Raji (cell line): ENCODE results near the gene TPPP2.

Experiments used
- POLR2A ChIP-seq: IDR thresholded peaks from 2 replicates; pipeline ENCODE4 v1.6.1; 2011; ENCODE audit warnings: low read depth, low read length, control low read depth; ENCODE audit not compliant: insufficient read depth

Gene TPPP2

DNA sequence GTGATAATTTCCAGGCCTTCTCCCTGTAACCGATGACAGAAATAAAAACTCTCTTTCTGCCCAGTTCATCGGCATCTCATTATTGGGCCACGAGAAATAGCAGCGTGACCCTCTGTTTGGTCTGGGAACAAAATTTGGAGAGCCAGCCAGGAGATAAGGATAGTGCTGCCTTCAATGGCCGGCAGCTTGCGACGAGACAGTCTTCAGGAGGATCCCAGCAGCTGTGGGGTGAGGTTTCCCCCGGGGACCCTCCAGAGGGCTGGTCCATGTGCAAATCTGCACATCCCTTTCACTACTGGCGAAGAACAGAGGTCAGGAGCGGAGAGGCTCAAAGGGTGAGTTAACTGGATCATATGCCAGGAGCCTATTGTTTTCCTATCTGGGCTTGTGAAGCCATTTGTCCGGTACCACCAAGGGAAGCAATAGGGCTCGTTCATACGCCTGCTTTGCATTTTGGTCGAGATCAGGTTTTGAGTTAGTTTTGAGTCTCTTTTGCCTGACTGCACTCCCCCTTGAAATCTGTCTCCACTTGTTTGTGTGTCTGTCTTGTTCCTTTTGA, 26.1 kb upstream of the TPPP2 start:
- TF ChIP-seq POLR2A, result no peak

DNA sequence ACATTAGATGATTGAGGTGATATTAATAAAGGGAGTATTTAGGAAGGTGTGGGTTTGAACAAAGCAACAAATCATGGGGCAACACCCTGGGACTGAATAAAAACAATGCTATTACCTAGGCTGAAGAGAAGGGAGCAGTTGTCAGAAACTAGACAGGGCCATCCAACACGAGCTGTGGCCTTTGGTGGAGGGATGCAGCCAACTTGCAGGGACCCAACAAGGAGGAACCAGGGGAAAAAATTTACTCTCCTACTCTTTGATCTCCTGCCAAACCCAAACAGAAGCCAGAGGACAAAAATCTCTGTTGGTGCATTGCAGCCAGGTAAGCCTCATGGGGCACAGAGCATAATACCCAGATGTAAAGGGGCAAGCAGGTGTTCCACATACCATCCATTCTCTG, 18.9 kb upstream of the TPPP2 start:
- no peak for TF ChIP-seq POLR2A

DNA sequence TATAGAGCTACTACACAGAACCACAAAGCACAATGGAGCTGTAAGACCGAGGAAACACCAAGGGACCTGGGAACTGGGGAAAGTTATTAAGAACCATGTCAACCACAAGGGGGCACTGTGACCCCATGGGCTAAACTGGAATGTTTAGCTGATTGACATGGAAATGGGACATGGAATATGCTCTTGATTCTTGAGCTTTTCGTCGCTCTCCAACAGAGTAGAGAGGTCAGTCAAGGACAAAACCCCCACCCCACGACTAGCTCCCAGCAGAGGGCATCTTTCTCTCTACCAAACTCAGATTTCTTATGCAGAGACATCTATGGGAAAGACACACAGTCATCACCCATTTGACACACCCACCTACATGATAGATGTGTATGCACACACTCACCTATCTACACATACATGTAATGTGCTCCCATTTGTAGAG, 15.2 kb upstream of the TPPP2 start:
- no peak for TF ChIP-seq POLR2A

DNA sequence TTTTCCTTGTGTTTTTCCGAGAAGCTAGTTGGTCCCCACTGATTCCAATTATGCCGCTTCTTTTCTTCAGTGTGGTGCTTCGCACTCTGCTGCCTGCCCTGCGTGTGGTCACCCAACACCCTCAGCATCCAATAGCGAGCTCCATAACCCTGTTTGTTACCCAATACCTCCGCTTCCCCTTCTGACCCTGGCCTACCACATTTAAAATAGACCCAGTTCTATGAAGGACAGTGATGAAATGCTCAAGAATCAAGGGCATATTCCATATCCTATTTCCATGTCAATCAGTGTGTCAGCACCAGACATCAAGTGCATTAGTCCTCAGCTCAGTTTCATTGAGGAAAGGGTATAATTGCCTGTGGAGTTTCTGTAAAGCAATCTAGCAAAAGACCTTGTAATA, 14.7 kb upstream of the TPPP2 start:
- no peak for TF ChIP-seq POLR2A

DNA sequence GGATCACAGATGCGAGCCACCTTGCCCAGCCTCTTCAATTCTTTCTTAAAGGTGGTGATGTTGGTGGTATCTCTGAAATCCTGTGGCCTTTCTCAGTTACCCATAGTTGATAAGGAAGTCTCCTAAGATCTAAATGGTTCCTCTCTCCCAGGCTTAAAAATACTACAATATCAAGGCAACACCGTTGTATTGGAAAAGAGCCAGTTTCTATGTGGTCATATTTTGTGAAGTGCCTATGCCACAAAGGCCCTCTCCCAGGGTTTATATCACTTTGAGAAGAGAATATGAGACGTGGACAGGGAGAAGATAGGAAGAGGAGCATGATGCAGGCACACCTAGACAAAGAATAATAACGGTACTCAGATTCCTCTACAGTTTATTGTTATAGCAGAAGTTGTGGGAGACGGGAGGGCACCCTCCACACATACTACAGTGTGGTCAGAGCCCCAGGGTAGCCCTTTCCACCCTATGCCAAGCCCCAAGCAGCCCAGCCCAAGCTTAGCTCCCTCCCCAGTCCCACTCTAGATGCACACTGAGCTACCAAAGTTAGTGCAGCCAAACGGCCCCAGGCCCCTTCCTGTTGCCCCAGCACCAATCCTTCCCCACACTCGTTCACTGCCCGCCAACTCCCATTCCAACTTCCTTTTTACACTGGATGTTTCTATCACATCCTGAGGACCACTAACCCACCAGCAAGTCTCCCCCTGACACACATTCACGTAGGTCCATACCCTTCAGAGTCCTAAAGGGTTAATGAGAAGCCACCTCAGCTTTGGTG, 13.4 kb upstream of the TPPP2 start:
- no peak for TF ChIP-seq POLR2A

DNA sequence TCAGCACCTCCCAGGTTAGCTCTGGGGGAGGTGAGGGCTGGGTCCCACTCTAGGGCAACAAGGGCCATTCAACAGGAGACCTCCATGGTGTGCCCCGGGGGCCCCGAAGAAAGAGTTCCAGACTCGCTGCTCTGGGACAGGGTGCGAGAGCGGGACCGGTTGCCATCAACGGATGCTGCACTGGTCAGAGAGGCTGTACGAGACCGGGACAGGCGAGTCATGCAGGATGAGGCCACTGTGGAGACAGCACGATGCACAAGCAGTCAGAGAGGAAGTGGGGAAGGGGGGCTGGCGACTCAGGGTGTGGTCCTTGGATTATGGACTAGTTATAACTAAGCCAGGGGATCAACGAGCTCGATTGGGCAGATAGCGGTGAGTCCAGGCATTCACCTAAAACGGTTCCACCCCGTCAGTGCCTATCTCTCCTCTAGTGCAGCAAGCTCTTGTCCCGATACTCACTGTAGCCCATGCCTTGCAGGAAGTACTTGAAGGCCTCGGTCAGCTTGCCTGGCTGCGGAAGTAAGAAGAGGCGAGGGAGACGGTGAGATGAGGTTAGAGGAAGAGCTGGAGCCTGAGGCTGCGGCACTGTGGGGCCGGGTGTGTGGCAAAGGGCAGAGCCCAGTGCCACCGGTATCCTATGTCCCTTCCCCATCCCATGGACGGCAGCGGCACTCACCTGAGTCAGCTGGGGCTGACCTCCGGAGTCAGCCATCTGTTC, 12.3 kb upstream of the TPPP2 start:
- no peak for TF ChIP-seq POLR2A

DNA sequence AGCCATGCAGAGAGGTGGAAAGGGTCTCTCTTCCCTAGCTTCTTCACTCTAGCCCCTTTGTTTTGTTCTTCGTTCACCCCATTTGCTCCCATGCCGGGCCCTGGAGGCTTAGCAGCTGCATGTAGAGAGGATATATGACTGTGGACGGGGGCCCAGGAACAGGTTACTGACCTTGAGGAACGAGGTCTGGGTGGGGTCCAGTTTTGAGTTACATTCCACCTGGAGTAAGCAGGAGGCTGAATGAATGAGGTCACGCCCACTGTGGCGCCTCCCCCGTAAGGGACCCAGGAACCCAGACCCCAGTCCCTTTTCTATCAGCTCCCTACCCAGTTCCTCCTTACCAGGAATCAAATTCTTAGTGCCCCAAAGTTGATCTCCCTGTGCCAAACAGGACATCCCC, 11.7 kb upstream of the TPPP2 start:
- TF ChIP-seq POLR2A, result no peak

DNA sequence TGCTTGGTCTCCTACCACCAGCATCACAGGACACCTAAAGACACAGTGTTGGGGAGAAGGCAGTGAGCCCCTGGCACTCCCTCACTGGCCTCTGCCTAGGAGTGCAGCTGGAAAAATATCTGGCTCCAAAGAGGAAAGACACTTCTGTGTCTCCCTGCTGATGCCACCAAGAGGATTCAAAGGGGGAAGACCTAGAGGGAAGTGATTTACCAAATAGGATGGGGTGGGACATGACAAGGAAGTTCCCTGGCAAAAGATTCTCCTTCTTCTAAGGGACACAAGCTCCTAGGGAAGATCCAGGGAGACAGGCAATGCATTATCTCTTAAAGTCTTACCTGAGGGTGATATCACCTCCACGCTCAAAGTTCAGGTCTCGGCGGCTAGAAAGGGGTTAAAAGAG, 11.2 kb upstream of the TPPP2 start:
- TF ChIP-seq POLR2A, result no peak

DNA sequence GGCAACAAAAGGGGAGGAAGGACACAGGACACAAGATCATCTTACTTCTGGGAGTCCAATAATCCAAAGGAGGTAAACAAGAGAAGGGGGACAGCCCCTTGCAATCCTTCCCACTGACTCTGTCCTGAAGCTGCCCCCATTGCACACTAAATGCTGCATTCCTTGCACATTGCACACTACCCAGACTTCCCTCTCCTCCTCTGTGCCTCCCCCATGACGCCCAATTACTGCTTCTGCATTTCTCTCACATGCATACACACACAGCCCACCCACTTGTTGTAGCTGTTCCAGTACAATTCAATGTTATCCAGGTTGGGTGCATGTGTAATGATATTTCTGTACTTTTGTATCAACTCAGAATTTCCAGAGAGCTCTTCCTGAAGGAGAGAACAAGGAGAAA, 10.7 kb upstream of the TPPP2 start:
- TF ChIP-seq POLR2A, result no peak

DNA sequence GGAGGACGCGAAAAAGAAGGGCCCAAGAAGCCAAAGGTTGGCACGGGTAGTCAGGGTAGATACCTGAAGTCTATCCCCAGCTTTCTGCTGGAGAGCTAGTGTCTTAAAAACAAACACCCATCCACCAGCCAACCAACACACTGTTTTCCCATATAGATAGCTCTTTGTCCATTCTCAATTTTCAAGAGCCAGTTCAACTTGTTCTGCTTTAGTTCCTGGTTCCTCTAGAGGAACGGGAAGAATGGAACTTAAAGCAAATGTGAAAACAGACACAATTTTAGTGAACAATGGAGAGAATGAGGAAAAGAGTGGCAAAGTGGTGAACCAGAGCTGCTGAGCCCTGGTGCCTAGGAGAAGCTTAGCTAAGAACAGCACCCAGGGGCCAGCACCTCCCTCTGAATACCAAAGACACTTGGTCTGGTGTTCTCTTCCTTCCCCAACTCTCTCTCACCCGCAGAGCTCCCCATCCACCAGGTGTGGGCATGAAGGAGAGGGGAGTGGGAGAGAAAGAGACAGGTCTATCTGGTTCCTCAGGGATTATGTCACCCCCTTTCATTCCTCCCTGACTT, 9.0 kb upstream of the TPPP2 start:
- no peak for TF ChIP-seq POLR2A

DNA sequence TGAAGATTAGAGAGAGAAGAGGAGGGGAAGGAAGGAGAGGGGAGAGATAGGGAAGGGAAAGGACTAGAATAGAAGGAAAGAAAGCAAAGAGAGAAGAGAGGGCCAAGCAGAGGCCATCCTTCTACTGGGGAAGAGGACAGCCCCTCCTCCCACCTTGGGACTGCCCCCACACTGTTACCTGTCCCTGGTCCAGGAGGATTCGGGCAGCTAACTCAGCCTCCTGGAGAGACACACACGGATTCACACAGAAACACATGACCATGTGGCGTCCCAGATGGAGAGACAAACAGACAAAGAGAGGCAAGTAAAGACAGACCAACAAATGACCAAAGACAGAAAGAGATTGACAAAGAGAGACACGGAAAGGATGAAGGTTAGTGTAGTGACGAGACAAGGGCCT, 7.3 kb upstream of the TPPP2 start:
- TF ChIP-seq POLR2A, result no peak

DNA sequence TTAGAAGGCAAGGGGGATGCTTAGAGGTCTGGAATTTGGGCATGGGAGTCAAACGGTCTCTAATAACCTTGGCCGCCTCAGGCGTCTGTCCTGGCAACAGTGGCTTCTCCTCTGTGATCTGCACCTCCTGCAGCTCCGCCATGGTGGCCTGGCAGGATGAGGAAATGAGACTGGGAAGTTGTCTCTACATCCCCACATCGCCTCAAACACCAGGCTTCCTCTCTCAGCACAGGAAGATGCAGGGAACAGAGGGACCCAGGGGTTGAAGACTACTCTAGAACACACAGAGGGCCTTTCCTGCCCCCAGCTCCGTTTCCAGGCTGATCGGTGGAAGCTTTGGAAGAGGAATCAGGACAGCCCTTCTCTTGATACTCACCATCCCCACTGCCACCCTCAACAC, 6.8 kb upstream of the TPPP2 start:
- TF ChIP-seq POLR2A, result no peak

DNA sequence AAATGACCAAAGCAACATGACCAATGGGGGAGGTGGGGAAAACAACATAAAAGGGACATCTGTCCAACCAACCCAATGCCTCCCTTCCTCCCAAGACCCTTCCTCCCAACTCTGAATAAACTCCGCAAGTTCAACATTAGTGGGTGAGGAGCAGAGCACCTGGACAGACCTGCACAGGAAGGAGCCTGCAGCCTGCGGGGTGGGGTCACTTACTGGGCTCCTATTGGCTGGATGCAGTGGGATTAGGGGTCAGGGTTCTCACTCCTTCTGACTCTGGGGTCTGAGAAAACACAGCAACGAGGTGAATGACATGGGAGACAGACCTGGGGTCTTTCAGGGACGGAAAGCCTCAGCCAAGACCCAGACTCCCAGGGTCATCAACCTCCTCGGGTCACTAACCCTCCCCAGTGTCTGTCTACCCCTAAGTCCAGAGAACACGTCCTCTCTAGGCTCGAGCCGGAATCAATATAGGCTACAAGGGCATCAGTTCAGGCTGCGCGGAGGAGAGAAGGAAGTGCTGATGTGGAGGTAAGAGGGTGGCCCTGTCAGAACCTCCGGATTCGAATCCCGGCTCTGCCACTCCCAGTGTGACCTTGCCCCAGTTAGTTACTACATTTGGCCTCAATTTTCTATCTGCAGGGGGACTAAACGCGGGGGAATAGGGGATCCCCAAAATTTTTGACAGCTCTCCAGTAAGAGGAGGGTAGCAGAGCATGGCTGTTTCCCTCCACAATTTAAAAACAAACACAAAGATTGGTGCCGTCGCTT, 6.0 kb upstream of the TPPP2 start:
- no peak for TF ChIP-seq POLR2A

DNA sequence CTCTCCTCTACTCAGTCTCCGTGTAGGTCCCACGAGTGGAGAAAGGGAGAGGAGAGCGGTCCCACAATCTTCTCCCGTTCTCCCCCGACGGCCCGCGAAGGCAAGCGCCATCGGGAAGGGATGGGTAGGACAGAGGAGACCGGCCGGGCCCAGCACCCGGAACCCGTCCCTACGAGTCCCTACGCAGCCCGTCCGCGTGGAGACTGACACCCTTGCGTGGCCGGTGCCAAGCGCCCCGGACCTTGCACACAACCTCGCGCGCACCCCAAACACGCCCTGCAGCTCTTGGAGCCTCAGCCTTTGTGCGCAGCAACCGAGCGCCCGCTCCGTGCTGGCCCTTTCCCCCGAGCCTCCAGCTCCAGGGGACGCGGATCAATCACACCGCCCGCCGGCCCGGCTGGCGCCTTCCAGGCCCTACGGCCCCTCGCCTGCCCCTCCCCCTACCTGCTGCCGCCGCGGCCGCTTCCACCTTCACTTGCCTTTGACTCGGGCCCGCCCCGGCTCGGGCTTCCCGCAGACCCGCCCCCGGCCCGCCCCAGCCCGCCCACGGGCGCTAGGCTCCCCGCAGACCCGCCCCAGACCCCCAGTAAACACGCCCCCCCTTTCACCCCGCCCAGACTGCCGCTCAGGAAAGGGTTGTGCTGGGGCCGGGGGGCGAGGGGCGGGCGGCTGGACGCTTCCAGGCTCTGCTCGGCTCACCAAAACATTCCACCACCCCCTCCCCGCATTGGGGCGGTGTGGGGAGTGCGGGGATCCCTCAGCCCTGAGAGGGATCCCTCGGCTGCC, 5.2 kb upstream of the TPPP2 start, which contains the start of gene NDRG2:
TSS of gene NDRG2 (minus strand) at position 477 of the 786 bp plus-strand sequence. CDS start 1,746 bp downstream, outside the sequence.
- TF ChIP-seq POLR2A, result no peak
